DMS153 treated with DMSO at 0.1 percent for 48 hours (cell line): Measurements from ENCODE around the gene STRN.
"Not testable (repeated sequence)": the region's sequence is repeated elsewhere in the genome, so short reads cannot be mapped to it uniquely, and the experiment has no call there.

Source experiments
- DNase-seq: peaks from one replicate; lab custom pipeline; 2025; ENCODE audit not compliant: unreplicated experiment; lab: John Stamatoyannopoulos, UW

STRN gene

DNA sequence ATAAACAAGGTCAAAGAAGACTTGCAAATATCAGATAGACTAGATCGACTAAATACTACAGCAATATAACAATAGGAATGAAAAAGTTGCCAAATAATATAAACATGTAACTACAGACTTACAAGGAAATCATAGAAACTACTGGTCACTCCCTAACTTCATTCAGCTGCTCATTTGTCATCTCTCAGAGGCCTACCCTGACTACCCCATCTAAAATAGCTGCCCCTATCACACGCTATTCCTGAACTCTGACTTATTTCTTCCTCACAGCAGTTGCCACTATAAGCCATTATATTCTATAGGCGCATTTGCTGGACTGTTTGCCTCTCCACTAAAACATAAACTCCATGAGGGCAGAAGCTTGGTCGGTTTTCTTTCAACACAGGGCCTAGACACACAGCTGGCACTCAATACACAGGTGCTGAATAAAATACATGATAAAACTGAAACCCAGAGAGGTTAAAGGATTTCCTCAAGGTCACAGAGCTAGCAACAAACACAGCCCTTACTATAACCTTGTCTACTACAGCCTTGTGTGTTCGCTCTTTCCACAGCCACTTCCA lies 1.8 kb downstream of the STRN start:
- DNase-seq = no peak

DNA sequence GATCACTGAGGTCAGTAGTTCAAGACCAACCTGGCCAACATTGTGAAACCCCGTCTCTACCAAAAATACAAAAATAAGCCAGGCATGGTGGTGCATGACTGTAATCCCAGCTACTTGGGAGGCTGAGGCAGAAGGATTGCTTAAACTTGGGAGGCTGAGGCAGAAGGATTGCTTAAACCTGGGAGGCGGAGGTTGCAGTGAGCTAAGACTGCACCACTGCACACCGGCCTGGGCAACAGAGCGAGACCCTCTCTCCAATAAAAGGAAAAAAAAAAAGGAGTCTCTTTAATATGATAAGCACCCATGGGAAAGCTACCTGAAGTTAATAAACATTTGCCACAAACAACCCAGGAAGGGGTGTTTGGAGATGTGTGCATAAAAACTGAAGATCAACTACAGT lies 2.6 kb downstream of the STRN start:
- no peak for DNase-seq

DNA sequence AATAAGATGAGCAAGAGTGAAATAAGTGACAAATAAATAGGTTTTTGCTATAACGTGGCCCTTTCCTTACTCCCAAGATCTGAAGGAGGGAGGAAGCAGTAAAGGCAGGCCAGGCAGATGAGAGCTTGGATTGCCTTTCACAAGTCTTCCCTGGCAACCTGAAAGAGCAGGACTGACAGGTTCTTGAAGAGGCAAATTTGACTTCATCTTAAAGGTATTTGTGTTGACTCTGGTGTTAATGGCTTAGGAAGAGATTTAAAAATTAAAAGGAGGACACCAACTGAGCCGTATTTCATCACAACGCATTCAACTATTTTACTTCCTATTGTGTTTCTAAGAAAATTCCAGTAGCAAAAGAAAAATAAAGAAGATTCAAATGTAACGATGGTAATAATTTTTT lies 3.2 kb downstream of the STRN start:
- DNase-seq = no peak

DNA sequence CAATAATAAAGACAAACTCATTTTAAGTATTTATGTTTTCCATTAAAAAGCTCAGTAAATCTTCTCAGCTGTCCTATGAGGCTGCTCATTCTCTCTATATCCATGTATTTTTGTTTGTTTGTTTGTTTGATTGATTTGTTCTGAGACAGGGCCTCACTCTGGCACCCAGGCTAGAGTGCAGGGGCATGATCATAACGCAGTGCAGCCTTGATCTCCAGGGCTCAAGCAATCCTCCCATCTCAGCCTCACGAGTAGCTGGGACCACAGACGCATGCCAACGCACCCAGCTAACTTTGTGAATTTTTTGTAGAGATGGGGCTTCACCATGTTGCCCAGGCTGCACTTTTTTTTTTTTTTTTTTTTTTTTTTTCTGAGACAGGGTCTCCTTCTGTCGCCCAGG lies 5.6 kb downstream of the STRN start:
- no peak for DNase-seq

DNA sequence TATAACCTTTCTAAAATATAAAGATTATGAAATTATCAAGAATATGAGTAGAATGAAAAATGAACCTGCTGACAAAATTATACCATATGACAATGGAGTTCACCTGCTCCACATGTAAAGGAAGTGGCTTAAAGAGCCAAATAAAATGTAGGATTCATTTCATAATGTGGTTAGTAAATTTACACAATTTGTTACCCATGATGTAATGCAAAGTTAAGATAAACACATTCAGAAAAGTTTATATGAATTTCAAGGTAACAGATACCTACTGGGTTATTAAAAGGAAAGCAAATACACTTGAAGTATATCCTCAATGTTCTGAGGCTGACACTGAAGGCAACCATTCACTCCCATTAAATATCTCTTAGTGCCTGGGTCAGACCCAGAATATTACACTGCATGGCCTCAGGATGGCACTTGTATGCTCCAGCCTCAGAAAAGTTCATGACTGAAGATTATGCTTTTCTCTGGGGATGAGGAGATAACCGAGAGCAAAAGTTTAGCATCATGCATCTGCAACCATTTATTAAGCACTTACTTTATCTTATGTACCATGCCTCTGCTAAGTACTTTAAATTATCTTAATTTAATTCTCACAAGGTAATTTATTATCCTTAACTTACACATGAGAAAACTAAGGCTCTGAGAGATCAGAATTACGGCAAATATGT lies 6.2 kb downstream of the STRN start:
- DNase-seq = no peak

DNA sequence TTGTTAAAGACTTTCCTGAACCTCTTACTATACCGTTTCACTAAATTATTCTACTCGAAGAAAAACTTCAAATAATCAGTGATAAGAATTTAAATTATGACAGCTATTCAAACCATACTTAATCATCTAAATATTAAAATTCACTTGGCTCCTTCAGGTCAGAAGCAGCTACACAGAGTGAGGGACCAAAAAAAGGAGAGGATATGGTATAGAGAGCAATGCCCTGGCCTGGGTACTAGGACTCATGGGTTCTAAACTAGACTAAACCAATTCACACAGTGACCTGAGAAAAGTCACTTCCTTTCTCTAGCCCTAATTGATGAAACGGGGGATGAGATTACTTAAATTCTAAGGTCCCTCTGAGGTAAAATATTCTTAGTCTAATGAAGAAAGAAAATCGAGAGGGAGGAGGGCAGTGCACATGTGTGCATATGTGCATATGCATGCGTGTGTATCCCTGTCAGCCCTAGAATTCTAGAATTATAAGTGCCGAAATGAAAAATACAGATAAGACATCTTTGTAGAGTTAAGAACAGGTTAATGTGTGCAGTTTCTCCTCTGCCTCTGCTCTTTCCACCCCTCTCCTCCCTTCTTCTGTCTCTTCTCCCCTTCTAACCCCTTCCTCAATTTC lies 11.2 kb downstream of the STRN start:
- DNase-seq = no peak

DNA sequence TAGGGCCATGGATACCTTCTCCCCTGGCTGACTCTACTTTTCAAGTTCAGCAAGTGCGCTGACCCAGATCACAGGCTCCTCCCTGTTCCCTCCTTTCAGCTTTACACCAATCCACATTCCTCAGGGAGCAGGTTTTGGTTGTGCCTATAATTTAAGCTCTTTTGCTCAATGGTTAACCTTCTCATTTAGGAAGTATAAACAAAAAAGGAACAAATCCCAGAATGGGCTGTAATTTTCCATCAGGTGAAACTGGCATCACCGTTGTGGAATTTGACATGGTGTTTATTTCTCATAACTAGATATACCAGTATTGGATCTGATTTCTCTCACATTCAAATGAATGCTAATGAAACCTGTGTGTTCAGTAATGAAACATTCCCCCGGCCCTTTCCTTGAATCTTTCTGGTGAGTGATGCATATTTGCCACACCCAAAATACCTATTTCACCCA lies 13.6 kb downstream of the STRN start:
- no peak for DNase-seq

DNA sequence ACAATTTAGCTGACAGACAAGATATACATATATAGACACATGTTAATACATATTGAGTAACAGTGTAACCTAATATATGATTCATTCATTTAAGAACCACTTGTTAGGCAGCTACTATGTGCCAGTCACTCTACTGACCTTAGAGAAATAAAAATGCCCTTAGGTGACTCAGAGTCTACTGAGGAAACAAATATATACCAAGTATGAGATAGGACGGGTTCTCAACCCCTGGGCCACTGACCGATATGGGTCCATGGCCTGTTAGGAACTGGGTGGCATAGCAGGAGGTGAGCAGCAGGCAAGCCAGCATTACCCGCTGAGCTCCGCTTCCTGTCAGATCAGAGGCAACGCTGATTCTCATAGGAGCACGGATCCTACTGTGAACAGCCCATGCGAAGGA lies 14.8 kb downstream of the STRN start:
- no peak for DNase-seq

DNA sequence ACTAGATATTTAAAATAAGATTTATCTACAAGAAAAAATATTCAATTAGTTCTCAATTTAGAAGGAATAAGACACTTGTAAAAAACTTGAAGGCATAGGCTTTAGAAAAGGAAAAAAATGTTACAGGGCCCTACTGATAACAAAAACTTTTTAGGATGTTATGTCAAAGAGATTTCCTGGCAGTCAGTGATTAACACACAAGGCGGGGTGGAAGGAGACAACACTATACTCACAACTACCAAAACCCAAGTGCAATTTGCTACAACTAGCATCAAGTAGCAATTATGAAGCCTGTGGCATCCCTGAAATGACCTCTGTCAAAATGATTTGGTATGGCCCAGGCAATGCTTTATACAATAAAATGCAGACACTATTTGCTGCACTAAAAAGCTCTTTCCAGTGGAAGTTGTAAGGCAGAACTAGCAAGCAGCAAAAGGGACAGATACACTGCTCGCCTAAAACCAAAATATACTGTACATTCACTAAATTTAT lies 15.3 kb downstream of the STRN start:
- no peak for DNase-seq

DNA sequence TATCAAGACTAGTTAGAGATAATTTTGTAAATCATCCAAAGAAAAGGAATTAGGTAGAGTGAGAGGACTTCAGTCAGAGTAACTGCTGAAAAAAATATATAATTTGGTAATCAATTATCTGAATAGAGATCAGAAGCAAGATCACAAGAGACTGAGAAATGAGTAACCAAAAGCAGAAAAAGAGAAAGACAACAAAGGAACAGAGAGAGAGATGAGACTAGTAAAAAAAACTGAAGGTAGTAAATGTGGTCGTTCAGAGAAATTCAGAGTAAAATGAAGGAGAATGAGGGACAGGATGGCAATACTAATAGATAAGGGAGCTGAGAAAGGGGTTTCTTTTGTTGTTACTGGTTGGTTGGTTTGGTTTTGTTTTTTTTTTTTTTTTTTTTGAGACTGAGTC lies 16.5 kb downstream of the STRN start:
- DNase-seq = no peak

DNA sequence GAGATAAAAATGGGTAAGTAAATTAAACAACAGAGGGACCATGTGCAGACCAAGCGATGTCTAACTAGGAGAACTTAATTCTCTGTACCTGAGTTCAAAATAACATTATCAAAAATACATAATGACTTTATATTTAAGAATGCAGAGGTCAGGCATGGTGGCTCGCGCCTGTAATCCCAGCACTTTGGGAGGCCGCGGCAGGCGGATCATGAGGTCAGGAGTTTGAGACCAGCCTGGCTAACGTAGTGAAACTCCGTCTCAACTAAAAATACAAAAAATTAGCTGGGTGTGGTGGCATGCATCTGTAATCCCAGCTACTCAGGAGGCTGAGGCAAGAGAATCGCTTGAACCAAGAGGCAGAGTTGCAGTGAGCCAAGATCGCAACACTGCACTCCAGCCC lies 21.1 kb downstream of the STRN start:
- not testable (repeated sequence) for DNase-seq

DNA sequence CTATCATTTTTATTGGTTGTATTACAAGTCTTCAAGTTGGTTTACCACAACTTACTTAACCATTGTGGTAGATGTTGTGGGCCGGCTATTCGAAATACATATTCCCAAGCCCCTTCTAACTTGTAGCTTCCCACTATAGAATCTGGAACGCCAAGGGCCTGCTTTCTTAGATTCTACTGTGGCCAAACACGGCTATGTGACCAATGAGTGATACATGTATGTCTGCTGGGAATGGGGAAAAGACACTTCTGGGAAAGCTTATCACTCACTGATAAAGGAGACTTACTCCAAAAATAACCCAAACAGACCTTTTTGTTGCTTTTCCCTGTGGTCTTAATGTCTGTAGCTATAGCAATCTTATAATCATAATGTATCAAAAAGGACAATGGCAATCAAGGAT lies 24.5 kb downstream of the STRN start:
- DNase-seq = no peak

DNA sequence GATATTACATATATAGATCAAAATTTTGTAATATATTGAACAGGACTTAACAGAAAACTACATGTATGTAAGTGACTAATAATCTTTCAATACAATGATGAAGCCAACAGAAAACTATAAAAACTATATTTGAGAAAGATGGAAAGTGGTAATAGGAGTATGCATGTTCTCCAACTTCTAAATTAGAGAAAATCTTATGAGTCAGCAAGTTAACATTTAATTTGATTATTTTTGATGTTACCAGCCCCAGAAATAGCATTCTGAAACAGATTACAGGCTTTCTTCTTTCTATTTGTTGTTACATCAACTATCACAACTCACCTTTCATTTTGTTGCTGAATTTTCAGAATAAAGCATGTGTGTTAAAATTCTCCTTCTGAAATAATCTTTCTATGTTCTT lies 29.8 kb downstream of the STRN start:
- DNase-seq = not testable (repeated sequence)

DNA sequence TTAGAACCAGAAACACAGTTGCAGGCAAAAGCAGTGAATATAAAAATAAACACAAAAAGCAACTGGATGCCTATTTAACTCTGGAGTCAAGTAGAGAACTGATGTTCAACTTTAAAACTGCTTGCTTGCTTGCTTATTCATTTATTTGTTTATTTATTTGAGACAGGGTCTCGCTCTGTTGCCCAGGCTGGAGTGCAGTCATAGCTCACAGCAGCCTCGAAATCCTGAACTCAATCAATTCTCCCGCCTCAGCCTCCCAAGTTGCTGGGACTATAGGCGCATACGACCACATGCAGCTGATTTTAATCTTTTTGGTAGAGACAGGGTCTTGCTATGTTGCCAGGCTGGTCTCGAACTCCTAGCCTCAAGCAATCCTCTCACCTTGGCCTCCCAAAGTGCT lies 34.6 kb downstream of the STRN start:
- DNase-seq = not testable (repeated sequence)

DNA sequence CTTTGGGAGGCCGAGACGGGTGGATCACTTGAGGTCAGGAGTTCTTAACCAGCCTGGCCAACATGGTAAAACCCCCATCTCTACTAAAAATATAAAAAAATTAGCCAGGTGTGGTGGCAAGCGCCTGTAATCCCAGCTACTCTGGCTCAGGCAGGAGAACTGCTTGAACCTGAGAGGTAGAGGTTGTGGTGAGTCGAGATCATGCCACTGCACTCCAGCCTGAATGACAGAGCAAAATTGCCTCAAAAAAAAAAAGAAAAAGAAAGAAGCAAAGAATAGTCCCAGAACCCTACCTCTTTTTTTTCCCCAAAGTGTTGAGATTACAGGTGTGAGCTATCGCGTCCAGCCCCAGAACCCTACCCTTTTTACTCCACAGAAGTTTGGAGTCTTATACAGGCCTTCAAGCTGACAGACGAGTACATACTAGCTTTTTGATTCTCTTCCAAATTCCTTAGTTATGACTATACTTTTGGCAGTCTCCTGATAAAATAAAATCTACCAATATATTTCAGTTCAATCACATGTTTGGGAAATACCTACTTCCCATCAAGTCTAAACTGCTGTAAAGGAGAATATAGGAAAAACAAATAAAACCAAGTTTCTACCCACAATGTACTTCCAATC lies 35.4 kb downstream of the STRN start:
- not testable (repeated sequence) for DNase-seq

DNA sequence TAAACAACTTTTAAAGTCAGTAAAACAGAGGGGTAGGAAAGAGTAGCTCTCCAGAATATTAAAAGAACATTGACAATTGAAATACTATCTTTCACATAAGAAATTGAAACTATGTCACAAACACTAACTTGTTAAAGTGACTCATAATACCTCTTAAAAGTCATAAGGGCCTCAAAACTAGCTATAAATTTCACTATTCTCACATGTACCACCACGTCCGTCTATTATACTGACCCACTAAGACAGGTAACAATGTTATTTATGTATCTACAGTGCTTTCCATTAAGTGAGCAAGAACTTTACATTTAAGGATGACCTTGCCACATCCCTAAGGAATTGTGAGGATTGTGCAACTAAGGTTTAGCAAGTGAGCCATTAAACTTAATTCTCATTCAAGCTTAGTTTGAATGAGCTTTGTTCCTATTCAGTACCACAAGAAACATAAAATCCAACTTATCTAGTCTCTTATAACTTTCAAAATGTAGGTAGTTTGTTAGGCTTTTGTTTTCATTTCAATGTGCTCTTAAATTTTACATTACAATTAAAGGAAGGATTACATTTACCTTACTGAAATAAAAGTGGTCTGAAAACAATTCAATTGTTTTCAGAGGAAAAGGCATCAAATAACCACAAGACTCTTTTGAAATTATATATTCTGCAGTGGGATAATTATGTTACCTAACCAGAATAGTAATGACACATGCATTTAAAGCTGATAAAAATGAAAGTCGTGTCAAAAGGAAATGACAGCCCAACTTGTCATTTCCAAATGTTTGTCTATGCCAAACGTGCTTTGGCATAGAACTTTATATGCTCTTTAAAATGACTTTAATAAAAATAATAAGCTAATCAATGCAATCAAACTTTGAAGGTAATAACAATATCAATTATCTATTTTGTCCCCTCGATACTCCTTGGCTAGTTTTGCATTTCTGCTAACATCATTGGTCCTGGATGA lies 39.9 kb downstream of the STRN start:
- not testable (repeated sequence) for DNase-seq

DNA sequence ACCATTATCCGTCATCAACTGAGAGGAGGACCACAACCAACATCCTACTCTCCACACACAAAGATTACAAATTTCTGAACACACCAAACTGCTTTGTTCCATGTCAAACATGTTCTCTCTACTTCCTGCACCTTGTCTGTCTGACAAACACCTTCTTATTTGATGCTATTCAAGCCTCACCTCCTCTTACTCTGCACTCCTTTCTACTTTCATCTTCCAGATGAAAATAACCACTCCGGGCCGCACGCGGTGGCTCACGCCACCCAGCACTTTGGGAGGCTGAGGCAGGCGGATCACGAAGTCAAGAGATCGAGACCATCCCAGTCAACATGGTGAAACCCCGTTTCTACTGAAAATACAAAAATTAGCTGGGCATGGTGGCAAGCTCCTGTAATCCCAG lies 43.7 kb downstream of the STRN start:
- DNase-seq = not testable (repeated sequence)

DNA sequence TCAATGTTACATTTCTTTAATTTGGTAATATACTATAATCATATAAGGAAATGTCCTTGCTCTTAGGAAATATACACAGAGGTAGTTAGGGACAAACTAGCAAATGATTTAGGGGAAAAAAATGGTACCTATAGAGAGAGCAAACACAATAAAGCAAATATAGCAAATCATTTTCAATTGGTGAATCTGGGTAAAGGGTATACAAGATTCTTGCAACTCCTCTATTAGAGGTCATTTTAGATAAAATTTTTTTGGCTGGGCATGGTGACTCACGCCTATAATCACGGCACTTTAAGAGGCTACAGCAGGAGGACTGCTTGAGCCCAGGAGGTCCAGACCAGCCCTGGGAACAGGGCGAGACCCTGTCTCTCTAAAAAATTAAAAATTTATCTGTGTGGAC lies 44.4 kb downstream of the STRN start:
- DNase-seq = no peak

DNA sequence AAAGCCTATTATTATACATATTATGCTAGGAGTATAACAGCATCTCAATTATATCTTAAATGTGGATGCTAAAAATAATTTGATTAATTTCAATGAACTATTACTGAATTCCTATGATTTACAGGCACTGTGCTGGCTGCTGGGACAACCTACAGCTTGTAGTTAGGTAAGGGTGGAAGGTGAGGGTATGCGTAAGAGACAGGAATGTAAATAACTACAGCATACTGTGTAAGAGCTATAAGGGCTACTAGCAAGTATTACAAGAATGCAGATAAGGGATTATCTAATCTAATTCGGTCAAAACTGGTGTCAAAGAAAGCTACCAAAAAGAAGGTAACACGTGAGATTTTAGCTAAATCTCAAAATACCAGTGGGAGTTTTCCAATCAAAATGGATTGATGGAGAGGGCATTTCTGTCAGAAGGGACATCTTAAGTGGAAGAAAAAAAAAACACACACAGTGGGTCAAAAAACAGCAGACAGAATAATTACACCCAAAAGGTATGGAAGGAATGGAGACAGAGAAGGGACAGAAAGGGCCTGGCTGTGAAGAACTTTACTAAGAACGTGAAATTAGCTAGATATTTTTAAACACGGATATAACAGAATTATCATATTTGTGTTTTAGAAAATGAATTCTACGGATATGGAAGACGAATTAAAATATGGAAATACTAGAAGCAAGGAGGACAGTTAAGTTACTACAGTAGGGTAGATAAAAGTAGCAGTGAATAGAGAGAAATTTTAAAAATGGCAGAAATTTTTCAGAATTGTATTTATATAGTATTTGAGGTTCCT lies 47.1 kb downstream of the STRN start:
- no peak for DNase-seq

DNA sequence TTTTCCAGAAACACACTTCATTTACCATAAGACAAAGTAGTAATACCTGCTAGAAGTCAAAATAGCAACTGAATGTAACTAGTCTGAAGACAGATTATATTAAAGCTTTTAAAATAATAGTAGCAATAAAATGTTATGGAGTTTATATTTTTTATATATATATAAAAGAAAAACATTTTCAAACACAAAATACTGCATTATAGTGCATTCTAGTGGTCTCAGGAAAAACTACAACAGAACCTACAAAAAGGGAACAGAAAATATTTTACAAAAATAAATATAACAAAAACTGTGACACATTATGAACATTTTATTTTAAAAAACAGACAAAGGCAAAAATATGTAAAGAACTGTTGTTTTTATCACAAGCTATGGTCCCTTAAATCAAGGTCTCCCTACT lies 48.0 kb downstream of the STRN start:
- no peak for DNase-seq
